Keratinocyte (primary cell): Measurements from ENCODE around the gene ELANE. TPM values are rescaled to one million over a fixed set of nuclear protein-coding genes. Genes with fewer than 3 reads are reported as not detected.
A peak's percentile ranks its signal among the peaks of the same experiment; 100 is the strongest.

Source experiments
- DNase-seq: peaks from one replicate; pipeline ENCODE4 v3.0.0-alpha.2; 2011; ENCODE audit warnings: low read depth, missing footprints, low spot score
- FAIRE-seq: peaks from 2 replicates; lab custom pipeline; 2011; peaks lifted over from hg19 to GRCh38; lab: Jason Lieb, UNC
- H2AFZ ChIP-seq: 2 replicates; pipeline ENCODE4 v1.6.0; 2012; ENCODE audit warnings: low read length, control low read depth, inconsistent platforms; ENCODE audit not compliant: control insufficient read depth
- H3K27ac ChIP-seq: 2 replicates; pipeline ENCODE4 v1.5.1; 2011; ENCODE audit warnings: low read length; ENCODE audit not compliant: control insufficient read depth, insufficient read depth
- H3K27me3 ChIP-seq: 3 replicates; pipeline ENCODE4 v1.6.0; 2011; ENCODE audit warnings: low read length; ENCODE audit not compliant: control insufficient read depth, insufficient read depth; ENCODE audit errors: extremely low read depth
- H3K36me3 ChIP-seq, 2 experiments: 2 replicates in 1 of 2; 3 replicates in 1 of 2; pipeline ENCODE4 v1.5.1; 2011; ENCODE audit warnings: low read length in 2 of 2, mild to moderate bottlenecking in 1 of 2; ENCODE audit not compliant: control insufficient read depth in 2 of 2, insufficient read depth in 2 of 2; ENCODE audit errors: extremely low read depth in 1 of 2
- H3K4me1 ChIP-seq: 3 replicates; pipeline ENCODE4 v1.5.1; 2011; ENCODE audit warnings: low read length; ENCODE audit not compliant: control insufficient read depth, insufficient read depth; ENCODE audit errors: extremely low read depth
- H3K4me2 ChIP-seq: 3 replicates; pipeline ENCODE4 v1.6.0; 2011; ENCODE audit warnings: low read depth, low read length; ENCODE audit not compliant: control insufficient read depth, insufficient read depth; ENCODE audit errors: extremely low read depth
- H3K4me3 ChIP-seq, 3 experiments: fragments of 200-600 bp in 1 of 3; sonication (generic) in 1 of 3; 2 replicates in 2 of 3; 3 replicates in 1 of 3; pipeline ENCODE4 v1.5.1; 2011 to 2016; ENCODE audit warnings: low read length in 3 of 3, mild to moderate bottlenecking in 3 of 3, control low read depth in 2 of 3, inconsistent platforms in 1 of 3, low read depth in 1 of 3, mixed read lengths in 1 of 3, mixed run types in 1 of 3, moderate library complexity in 1 of 3; ENCODE audit not compliant: control insufficient read depth in 2 of 3, insufficient read depth in 2 of 3; ENCODE audit errors: extremely low read depth in 1 of 3
- H3K79me2 ChIP-seq: 2 replicates; pipeline ENCODE4 v1.6.0; 2012; ENCODE audit warnings: low read length; ENCODE audit not compliant: control insufficient read depth, insufficient read depth
- H3K9ac ChIP-seq: 3 replicates; pipeline ENCODE4 v1.6.0; 2011; ENCODE audit warnings: low read length; ENCODE audit not compliant: control insufficient read depth, insufficient read depth; ENCODE audit errors: extremely low read depth
- H3K9me1 ChIP-seq: 3 replicates; pipeline ENCODE4 v1.6.0; 2011; ENCODE audit warnings: low read length; ENCODE audit not compliant: control insufficient read depth, insufficient read depth; ENCODE audit errors: extremely low read depth
- H3K9me3 ChIP-seq: 2 replicates; pipeline ENCODE4 v1.5.1; 2012; ENCODE audit warnings: low read depth, low read length; ENCODE audit not compliant: control insufficient read depth
- H4K20me1 ChIP-seq: 3 replicates; pipeline ENCODE4 v1.6.0; 2011; ENCODE audit warnings: low read length; ENCODE audit not compliant: control insufficient read depth, insufficient read depth; ENCODE audit errors: extremely low read depth
- CTCF ChIP-seq, 3 experiments: IDR thresholded peaks in 1 of 3; conservative IDR thresholded peaks in 1 of 3; optimal IDR thresholded peaks in 1 of 3; 2 replicates in 2 of 3; 3 replicates in 1 of 3; pipeline versions ENCODE3 to v1.5.1; 2011; ENCODE audit warnings: low read length in 3 of 3, mild to moderate bottlenecking in 3 of 3, moderate library complexity in 2 of 3, control low read depth in 1 of 3, inconsistent platforms in 1 of 3; ENCODE audit not compliant: insufficient read depth in 2 of 3; ENCODE audit errors: extremely low read depth in 1 of 3
- EZH2 ChIP-seq: IDR thresholded peaks from one replicate; pipeline ENCODE4 v1.6.1; 2012; ENCODE audit warnings: inconsistent platforms, mild to moderate bottlenecking, low read length, moderate library complexity
- dilution Hi-C: fragments of 300-500 bp; cut with MboI; formaldehyde crosslinking; loops from one replicate; pipeline ENCODE4 v1.7.0; 2020; ENCODE audit warnings: low sequenced_read_pairs; ENCODE audit not compliant: extremely low pct_ligation_motif_present
- polyA plus RNA-seq, 5 experiments: library from polyadenylated mRNA; depleted of rRNA in 3 of 5; stranded (reverse) in 3 of 5; stranded (forward) in 1 of 5; unstranded in 1 of 5; fragments of >200 nt; gene quantifications; 1 replicate in 1 of 5; 2 replicates in 3 of 5; 3 replicates in 1 of 5; pipeline versions ENCODE4 v1.2.1 to v1.2.3, GENCODE V29; 2011 to 2012; ENCODE audit warnings: missing spikeins in 2 of 5, low read depth in 1 of 5, low replicate concordance in 1 of 5

The ELANE gene
- polyA plus RNA-seq, 1 donor (not counting 4 experiments of a cell fraction or from before 2014, with no cell fraction given), result not detected

- Histone ChIP-seq H3K9ac (no peak overlapping the region), H3K27ac (no peak overlapping the region), H3K79me2 (no peaks in the 10 kb centered on the region), H3K9me1 (no peaks in the 10 kb centered on the region), H3K27me3 (no peaks in the 10 kb centered on the region), H3K9me3 (no peaks in the 10 kb centered on the region), H4K20me1 (peaks cover 2% of the 10 kb centered on the region), H3K36me3 (peaks cover 11 to 13% of the 10 kb centered on the region in 2 experiments), H3K4me1 (peaks cover 6% of the 10 kb centered on the region), H2AFZ (no peak overlapping the region), H3K4me2 (no peak overlapping the region), H3K4me3 (no peak overlapping the region)
- dilution Hi-C loops, result no loop called here
- DNase-seq (peak; percentile 63), FAIRE-seq (peak; percentile 49)
- TF ChIP-seq CTCF (optimal IDR thresholded peaks at IDR 0.05 in 1 of 3, IDR thresholded peaks at IDR 0.05 in 1 of 3, conservative IDR thresholded peaks at IDR 0.05 in 1 of 3; ENCODE audit: extremely low read depth in 1 of 3, insufficient read depth in 2 of 3, low read length in 3 of 3), result peak; percentile 49 to 82 (median 80)
- no peak for TF ChIP-seq EZH2
Observed at GRCh38 chr19:883661-884211, 31.6 kb downstream of the ELANE start.

- dilution Hi-C loops, result no loop called here
- peaks cover 2% of the 10 kb centered on the region for H4K20me1 ChIP-seq
Observed at GRCh38 chr19:884420-885211, 32.5 kb downstream of the ELANE start.

More at GRCh38 chr19:884420-885211, 32.5 kb downstream of the ELANE start:
- Histone ChIP-seq H3K4me3 (no peak overlapping the region), H3K4me1 (peaks cover 6% of the 10 kb centered on the region), H2AFZ (no peak overlapping the region), H3K27me3 (no peaks in the 10 kb centered on the region), H3K9me3 (no peaks in the 10 kb centered on the region), H3K36me3 (peaks cover 15 to 17% of the 10 kb centered on the region in 2 experiments), H3K4me2 (no peak overlapping the region), H3K9ac (no peak overlapping the region), H3K79me2 (no peaks in the 10 kb centered on the region), H3K9me1 (no peaks in the 10 kb centered on the region), H3K27ac (no peak overlapping the region)
- FAIRE-seq, result no peak
- no peak for DNase-seq
- TF ChIP-seq EZH2 (no peak), CTCF (optimal IDR thresholded peaks at IDR 0.05 in 1 of 3, IDR thresholded peaks at IDR 0.05 in 1 of 3, conservative IDR thresholded peaks at IDR 0.05 in 1 of 3; ENCODE audit: extremely low read depth in 1 of 3, insufficient read depth in 2 of 3, low read length in 3 of 3) (no peak)
